GM23248 (cell line): ENCODE data around the gene PGP. TPM values are rescaled to one million over a fixed set of nuclear protein-coding genes. Genes with fewer than 3 reads are reported as not detected.

Source experiments
- DNase-seq: peaks from one replicate; pipeline ENCODE4 v3.0.0-alpha.2; 2015
- H2AFZ ChIP-seq: fragments of 200-600 bp; sonication (generic); 2 replicates; pipeline ENCODE4 v1.6.1; 2016; ENCODE audit warnings: antibody characterized with exemption
- H3F3A ChIP-seq: fragments of 200-600 bp; sonication (generic); 2 replicates; pipeline ENCODE4 v1.6.1; 2016; ENCODE audit warnings: mild to moderate bottlenecking, antibody characterized with exemption, mixed run types; ENCODE audit not compliant: insufficient read depth
- H3K27ac ChIP-seq: fragments of 200-600 bp; sonication (generic); 2 replicates; pipeline ENCODE4 v1.5.1; 2016; ENCODE audit warnings: mild to moderate bottlenecking
- H3K27me3 ChIP-seq: fragments of 200-600 bp; sonication (generic); replicated peaks from 2 replicates; pipeline ENCODE4 v1.6.1; 2016; ENCODE audit warnings: mild to moderate bottlenecking; ENCODE audit not compliant: insufficient read depth
- H3K36me3 ChIP-seq: fragments of 200-600 bp; sonication (generic); 2 replicates; pipeline ENCODE4 v1.6.1; 2016; ENCODE audit warnings: low read depth, mild to moderate bottlenecking
- H3K4me1 ChIP-seq: fragments of 200-600 bp; sonication (generic); 2 replicates; pipeline ENCODE4 v1.6.1; 2016; ENCODE audit warnings: mild to moderate bottlenecking; ENCODE audit not compliant: insufficient read depth
- H3K4me2 ChIP-seq: fragments of 200-600 bp; sonication (generic); one replicate; pipeline ENCODE4 v1.6.1; 2016; ENCODE audit warnings: mild to moderate bottlenecking; ENCODE audit not compliant: unreplicated experiment
- H3K4me3 ChIP-seq: fragments of 200-600 bp; sonication (generic); 2 replicates; pipeline ENCODE4 v1.5.1; 2016; ENCODE audit warnings: mild to moderate bottlenecking
- H3K79me2 ChIP-seq: fragments of 200-600 bp; sonication (generic); 2 replicates; pipeline ENCODE4 v1.6.1; 2016; ENCODE audit warnings: mild to moderate bottlenecking; ENCODE audit not compliant: insufficient read depth
- H3K9ac ChIP-seq: fragments of 200-600 bp; sonication (generic); 2 replicates; pipeline ENCODE4 v1.6.1; 2016; ENCODE audit warnings: mild to moderate bottlenecking
- H3K9me2 ChIP-seq: fragments of 200-600 bp; sonication (generic); 2 replicates; pipeline ENCODE4 v1.6.1; 2016; ENCODE audit warnings: mixed run types, mild to moderate bottlenecking, moderate library complexity; ENCODE audit not compliant: insufficient read depth
- H3K9me3 ChIP-seq: fragments of 200-600 bp; sonication (generic); one replicate; pipeline ENCODE4 v1.6.1; 2017; ENCODE audit warnings: low read depth
- H4K20me1 ChIP-seq: fragments of 200-600 bp; sonication (generic); 2 replicates; pipeline ENCODE4 v1.6.0; 2016; ENCODE audit not compliant: insufficient read depth
- EZH2 ChIP-seq: fragments of 200-600 bp; sonication (generic); IDR thresholded peaks from 2 replicates; pipeline ENCODE4 v1.6.1; 2018; ENCODE audit warnings: antibody characterized with exemption, mild to moderate bottlenecking; ENCODE audit not compliant: insufficient read depth, poor library complexity, severe bottlenecking
- EZH2phosphoT487 ChIP-seq: fragments of 200-600 bp; sonication (generic); IDR thresholded peaks from 2 replicates; pipeline ENCODE4 v1.6.1; 2018; ENCODE audit warnings: antibody characterized with exemption, moderate library complexity, mild to moderate bottlenecking, low read depth; ENCODE audit not compliant: insufficient read depth
- WGBS, 2 experiments: methylation state at CpG; one replicate each; pipeline ENCODE4 v1.1.6; 2015 to 2017; ENCODE audit warnings: low lambda C conversion rate in 2 of 2, low coverage in 1 of 2; ENCODE audit errors: missing lambda C conversion rate in 2 of 2; 5-methylcytosine and 5-hydroxymethylcytosine counted together
- in situ Hi-C: fragments of 300-500 bp; cut with MboI; formaldehyde crosslinking; loops from 2 replicates; pipeline ENCODE4 v1.15.0; 2020
- polyA plus RNA-seq: library from polyadenylated mRNA; unstranded; fragments of >200 nt; fragmentation: Nextera tagmentation; extraction: Ambion mirVana; gene quantifications from 2 replicates; pipeline ENCODE4 v1.2.1, GENCODE V29; 2016
- total RNA-seq: library from RNA; depleted of rRNA; stranded (reverse); fragments of >200 nt; shearing (Covaris generic); gene quantifications from 2 replicates; pipeline ENCODE4 v1.2.3, GENCODE V29; 2014

The PGP gene
- total and polyA plus RNA-seq, 2 experiments from 2014 or later, result 10.1 to 25.5 TPM

DNA sequence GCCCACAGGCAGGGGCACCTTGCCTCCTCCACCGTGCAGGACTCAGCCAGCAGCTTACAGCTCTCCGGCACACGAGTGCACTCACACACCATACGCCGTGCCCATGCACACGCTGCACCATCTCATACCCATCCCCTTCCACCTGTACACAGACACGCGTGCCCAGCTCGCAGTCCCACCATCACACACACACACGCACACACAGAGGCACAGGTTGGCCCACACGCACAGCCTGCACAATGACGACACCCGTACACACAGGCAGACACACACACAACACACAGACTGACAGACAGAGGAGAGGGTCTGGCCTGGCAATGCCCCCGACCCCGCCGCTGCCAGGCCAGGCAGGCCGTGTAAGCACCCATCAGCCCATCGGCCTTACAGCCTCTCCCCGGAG, 30.3 kb downstream of the PGP start:
- TF ChIP-seq EZH2 (no peak), EZH2phosphoT487 (no peak)
- H3K27me3 ChIP-seq, result no peaks in the 10 kb centered on the region
- no peak overlapping the region for H3K4me2 ChIP-seq
- H2AFZ ChIP-seq, result no peak overlapping the region
- in situ Hi-C loops, result no loop called here
- no peaks in the 10 kb centered on the region for H3K79me2 ChIP-seq
- H3K36me3 ChIP-seq, result no peaks in the 10 kb centered on the region
- WGBS, 2 experiments, result 83 to 84% methylated on average over 19 of the region's 19 CpGs
- no peak overlapping the region for H3K27ac ChIP-seq
- no peaks in the 10 kb centered on the region for H3K9me2 ChIP-seq
- H3F3A ChIP-seq, result no peaks in the 10 kb centered on the region
- H3K4me1 ChIP-seq, result no peaks in the 10 kb centered on the region
- no peaks in the 10 kb centered on the region for H4K20me1 ChIP-seq
- H3K9ac ChIP-seq, result no peak overlapping the region
- no peak overlapping the region for H3K4me3 ChIP-seq
- H3K9me3 ChIP-seq, result no peaks in the 10 kb centered on the region
- DNase-seq, result no peak

DNA sequence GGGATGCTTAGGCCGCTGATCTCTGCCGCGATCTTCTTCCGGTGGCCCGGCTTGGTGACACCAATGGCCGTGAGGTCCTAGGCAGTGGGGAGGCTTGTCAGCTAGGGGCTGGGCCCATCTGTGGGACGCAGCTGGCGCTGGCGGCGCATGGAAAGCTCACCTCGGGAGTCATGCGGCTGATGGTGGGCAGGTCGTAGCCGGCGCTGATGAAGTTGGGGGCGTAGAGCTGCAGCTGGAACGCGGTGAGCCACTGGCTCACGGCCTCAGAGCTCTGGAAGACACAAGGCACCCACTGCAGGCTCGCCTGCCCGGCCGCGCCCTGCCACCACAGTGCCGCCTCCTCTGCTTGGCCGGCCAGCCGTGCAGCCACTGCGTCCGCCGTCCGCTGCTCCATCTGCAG, 31.0 kb downstream of the PGP start:
- Histone ChIP-seq H3K36me3 (no peaks in the 10 kb centered on the region), H4K20me1 (no peaks in the 10 kb centered on the region), H3K4me3 (no peak overlapping the region), H3K9ac (no peak overlapping the region), H3F3A (no peaks in the 10 kb centered on the region), H3K27me3 (no peaks in the 10 kb centered on the region), H3K9me2 (no peaks in the 10 kb centered on the region), H2AFZ (no peak overlapping the region), H3K4me1 (no peaks in the 10 kb centered on the region), H3K27ac (no peak overlapping the region), H3K79me2 (no peaks in the 10 kb centered on the region), H3K4me2 (no peak overlapping the region), H3K9me3 (no peaks in the 10 kb centered on the region)
- DNase-seq, result no peak
- 90 to 93% methylated on average over 29 to 30 of the region's 30 CpGs for WGBS, 2 experiments
- TF ChIP-seq EZH2, result no peak
- no peak for TF ChIP-seq EZH2phosphoT487
- in situ Hi-C loops, result no loop called here

GRCh38 chr16:2181952-2182351, 32.7 kb downstream of the PGP start:
- Histone ChIP-seq H3K9me2 (no peaks in the 10 kb centered on the region), H3K4me2 (no peak overlapping the region), H3K79me2 (no peaks in the 10 kb centered on the region), H3K9me3 (no peaks in the 10 kb centered on the region), H3K4me3 (no peak overlapping the region), H3F3A (no peaks in the 10 kb centered on the region), H3K4me1 (no peaks in the 10 kb centered on the region), H3K9ac (no peak overlapping the region), H3K27me3 (no peaks in the 10 kb centered on the region), H2AFZ (no peak overlapping the region), H3K27ac (no peak overlapping the region), H3K36me3 (no peaks in the 10 kb centered on the region), H4K20me1 (no peaks in the 10 kb centered on the region)
- DNase-seq, result no peak
- in situ Hi-C loops, result no loop called here
- WGBS, 2 experiments, result 91% methylated on average over 20 of the region's 20 CpGs
- no peak for TF ChIP-seq EZH2
- TF ChIP-seq EZH2phosphoT487, result no peak

GRCh38 chr16:2180962-2181923, 33.4 kb downstream of the PGP start:
- no peak for TF ChIP-seq EZH2phosphoT487
- no peak for TF ChIP-seq EZH2
- Histone ChIP-seq H2AFZ (no peak overlapping the region), H3K9ac (no peak overlapping the region), H3K36me3 (no peaks in the 10 kb centered on the region; the same call in 1 of the 2 replicates), H3K4me2 (no peak overlapping the region), H3K4me1 (no peaks in the 10 kb centered on the region), H3K9me2 (no peaks in the 10 kb centered on the region), H3K9me3 (no peaks in the 10 kb centered on the region), H3K27me3 (no peaks in the 10 kb centered on the region), H3K4me3 (no peak overlapping the region), H3K27ac (no peak overlapping the region), H3F3A (no peaks in the 10 kb centered on the region), H3K79me2 (no peaks in the 10 kb centered on the region), H4K20me1 (no peaks in the 10 kb centered on the region)
- 89 to 93% methylated on average over 23 to 44 of the region's 46 CpGs for WGBS, 2 experiments
- DNase-seq, result no peak
- in situ Hi-C loops, result no loop called here
